NCI-H187 (cell line): ENCODE results near the gene KIFC3.
"Not testable (repeated sequence)": the region's sequence is repeated elsewhere in the genome, so short reads cannot be mapped to it uniquely, and the experiment has no call there.

Experiments used
- DNase-seq, 2 experiments: peaks; one replicate each; lab custom pipeline; 2025; lab: John Stamatoyannopoulos, UW

The KIFC3 gene

GRCh38 chr16:57753448-57754353 is 48.6 kb downstream of the KIFC3 start:
- no peak for DNase-seq

- DNase-seq = no peak
These were observed 49.5 kb downstream of the KIFC3 start for GRCh38 chr16:57752581-57753447.

GRCh38 chr16:57752203-57752580 is 50.1 kb downstream of the KIFC3 start:
- DNase-seq = no peak

- DNase-seq = no peak
These were observed 50.6 kb downstream of the KIFC3 start for GRCh38 chr16:57751539-57752202.

GRCh38 chr16:57750796-57751538 is 51.3 kb downstream of the KIFC3 start:
- DNase-seq = no peak

- no peak for DNase-seq
These were observed 52.3 kb downstream of the KIFC3 start for GRCh38 chr16:57749856-57750452.

GRCh38 chr16:57749101-57749692 is 53.1 kb downstream of the KIFC3 start:
- no peak for DNase-seq

GRCh38 chr16:57748596-57748995 is 53.7 kb downstream of the KIFC3 start:
- no peak for DNase-seq

- no peak for DNase-seq
These were observed 54.3 kb downstream of the KIFC3 start for GRCh38 chr16:57747996-57748395.

- no peak for DNase-seq
These were observed 54.8 kb downstream of the KIFC3 start for GRCh38 chr16:57747496-57747895.

GRCh38 chr16:57747091-57747490 is 55.2 kb downstream of the KIFC3 start:
- DNase-seq = no peak

- not testable (repeated sequence) for DNase-seq
These were observed 56.0 kb downstream of the KIFC3 start for GRCh38 chr16:57746316-57746715.

GRCh38 chr16:57745768-57746167 is 56.5 kb downstream of the KIFC3 start:
- no peak for DNase-seq

GRCh38 chr16:57744642-57744903 is 57.7 kb downstream of the KIFC3 start:
- DNase-seq = no peak

- no peak for DNase-seq
These were observed 58.2 kb downstream of the KIFC3 start for GRCh38 chr16:57743886-57744641.

GRCh38 chr16:57743458-57743857 is 58.8 kb downstream of the KIFC3 start:
- no peak for DNase-seq

GRCh38 chr16:57742543-57742942 is 59.7 kb downstream of the KIFC3 start:
- no peak for DNase-seq

GRCh38 chr16:57741660-57742191 is 60.6 kb downstream of the KIFC3 start:
- no peak for DNase-seq

- no peak for DNase-seq
These were observed 61.7 kb downstream of the KIFC3 start for GRCh38 chr16:57740423-57741071.
